HepG2 (cell line): ENCODE measurements around the gene PKMYT1. TPM values are rescaled to one million over a fixed set of nuclear protein-coding genes. Genes with fewer than 3 reads are reported as not detected.
A peak's percentile ranks its signal among the peaks of the same experiment; 100 is the strongest.

Experiments used
- ADNP ChIP-seq: sonication (generic); formaldehyde crosslinking; IDR thresholded peaks from 2 replicates; pipeline ENCODE4 v1.4.0; 2020; ENCODE audit warnings: missing genetic modification reagents
- HMGA1 ChIP-seq: sonication (generic); formaldehyde crosslinking; conservative IDR thresholded peaks from 2 replicates; pipeline ENCODE4 v1.4.0; 2020; ENCODE audit warnings: missing genetic modification reagents
- NKX3-1 ChIP-seq: sonication (generic); formaldehyde crosslinking; IDR thresholded peaks from 2 replicates; pipeline ENCODE4 v1.5.0; 2020; ENCODE audit warnings: missing genetic modification reagents
- NR2F6 ChIP-seq, 2 experiments: IDR thresholded peaks; 2 replicates each; pipeline ENCODE4 v1.6.1; 2016; ENCODE audit warnings: antibody characterized with exemption in 1 of 2, mild to moderate bottlenecking in 1 of 2
- SOX13 ChIP-seq, 3 experiments: fragments of 450-650 bp in 1 of 3; sonication (generic) in 1 of 3; formaldehyde crosslinking in 1 of 3; IDR thresholded peaks in 2 of 3; conservative IDR thresholded peaks in 1 of 3; 2 replicates each; pipeline versions ENCODE4 v1.5.0 to v1.6.1; 2016 to 2020; ENCODE audit warnings: antibody characterized with exemption in 1 of 3, mild to moderate bottlenecking in 1 of 3, missing compliant biosample characterization in 1 of 3, missing genetic modification reagents in 1 of 3, moderate library complexity in 1 of 3
- SRF ChIP-seq: IDR thresholded peaks from 2 replicates; pipeline ENCODE4 v1.6.1; 2011; ENCODE audit warnings: mild to moderate bottlenecking, low read depth, low read length, moderate library complexity
- ZBTB38 ChIP-seq: sonication (generic); formaldehyde crosslinking; IDR thresholded peaks from 2 replicates; pipeline ENCODE4 v1.5.1; 2020; ENCODE audit warnings: mild to moderate bottlenecking, missing genetic modification reagents
- ZFY ChIP-seq: sonication (generic); formaldehyde crosslinking; IDR thresholded peaks from 2 replicates; pipeline ENCODE4 v1.4.0; 2020; ENCODE audit warnings: missing genetic modification reagents
- ZMYM2 ChIP-seq: sonication (generic); formaldehyde crosslinking; IDR thresholded peaks from 2 replicates; pipeline ENCODE4 v1.8.0; 2022; ENCODE audit warnings: mild to moderate bottlenecking, missing genetic modification reagents
- ZNF326 ChIP-seq: sonication (generic); formaldehyde crosslinking; IDR thresholded peaks from 2 replicates; pipeline ENCODE4 v1.4.0; 2020; ENCODE audit warnings: missing genetic modification reagents, borderline replicate concordance
- ZNF674 ChIP-seq: sonication (generic); formaldehyde crosslinking; IDR thresholded peaks from 2 replicates; pipeline ENCODE4 v1.5.0; 2020; ENCODE audit warnings: low read depth, mild to moderate bottlenecking, missing genetic modification reagents
- ZNF766 ChIP-seq: sonication (generic); formaldehyde crosslinking; IDR thresholded peaks from 2 replicates; pipeline ENCODE4 v1.5.0; 2020; ENCODE audit warnings: missing genetic modification reagents, borderline replicate concordance
- ZSCAN20 ChIP-seq: sonication (generic); formaldehyde crosslinking; IDR thresholded peaks from 2 replicates; pipeline ENCODE4 v1.4.0; 2020; ENCODE audit warnings: missing genetic modification reagents, mild to moderate bottlenecking, borderline replicate concordance
- polyA plus RNA-seq, 8 experiments: library from polyadenylated mRNA; depleted of rRNA in 3 of 8; stranded (reverse) in 7 of 8; unstranded in 1 of 8; fragments of >200 nt; fragmentation: Illumina TruSeq in 4 of 8; extraction: Trizol in 4 of 8; gene quantifications; 2 replicates each; pipeline versions ENCODE4 v1.2.1 to v1.2.3, GENCODE V29; 2011 to 2016; ENCODE audit warnings: low read depth in 4 of 8, missing spikeins in 1 of 8, mixed read lengths in 1 of 8; ENCODE audit not compliant: insufficient read depth in 1 of 8
- total RNA-seq, 5 experiments: library from RNA; depleted of rRNA; stranded (reverse); fragments of >200 nt; fragmentation: Illumina TruSeq; extraction: Trizol; gene quantifications; 2 replicates each; pipeline ENCODE4 v1.2.3, GENCODE V29; 2016; ENCODE audit warnings: low read depth in 1 of 5
- TF ChIP-seq, protein P1 (sequence below): sonication (generic); formaldehyde crosslinking; IDR thresholded peaks from 2 replicates; pipeline ENCODE4 v1.5.1; 2020; ENCODE audit warnings: mild to moderate bottlenecking, missing genetic modification reagents
- TF ChIP-seq, protein P2 (sequence below): sonication (generic); formaldehyde crosslinking; IDR thresholded peaks from 2 replicates; pipeline ENCODE4 v1.4.0; 2020; ENCODE audit warnings: mild to moderate bottlenecking, missing genetic modification reagents
- TF ChIP-seq, protein P3 (sequence below): sonication (generic); formaldehyde crosslinking; IDR thresholded peaks from 2 replicates; pipeline ENCODE4 v1.4.0; 2020; ENCODE audit warnings: missing genetic modification reagents, borderline replicate concordance

PKMYT1 gene
- total and polyA plus RNA-seq, 2 of the 13 experiments (the other 11 are each of a cell fraction or from before 2014, with no cell fraction given) = 7.0 to 27.8 TPM

DNA sequence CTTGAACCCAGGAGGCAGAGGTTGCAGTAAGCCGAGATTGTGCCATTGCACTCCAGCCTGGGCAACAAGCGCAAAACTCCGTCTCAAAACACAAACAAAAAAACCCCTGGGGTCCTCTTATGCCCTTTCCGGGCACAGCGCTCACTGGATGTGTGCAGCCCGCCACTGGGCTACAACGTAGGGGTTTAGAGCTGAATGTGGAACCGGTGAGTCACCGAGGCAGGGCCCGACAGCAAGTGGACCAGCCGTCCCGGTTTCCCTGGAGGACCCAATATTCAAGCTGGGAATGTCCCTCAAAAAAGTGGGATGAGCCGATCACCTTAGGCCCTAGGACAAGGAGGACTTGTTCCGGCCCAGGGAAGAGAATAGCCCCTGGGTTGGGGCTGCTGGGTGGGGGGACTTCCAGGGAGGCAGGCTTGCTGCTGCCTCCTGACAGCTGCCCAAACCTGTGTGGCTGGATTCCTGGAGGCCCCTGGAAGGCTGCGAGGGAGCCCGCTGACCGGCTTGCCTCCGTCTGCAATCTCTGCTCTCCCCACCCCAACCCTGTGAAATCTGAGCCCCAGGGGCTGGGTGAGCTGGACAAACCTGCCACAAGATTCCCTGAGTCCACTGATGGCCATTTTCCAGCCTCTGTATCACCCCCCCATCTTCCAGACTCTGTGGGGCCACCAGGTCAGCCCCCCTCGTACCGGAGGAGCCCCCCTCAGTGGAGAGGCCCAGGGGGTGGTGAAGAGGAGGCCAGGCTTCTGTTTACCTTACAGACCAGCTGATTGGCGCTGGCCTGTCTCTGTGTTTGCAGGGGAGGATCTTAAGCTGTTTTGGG, 29.5 kb upstream of the PKMYT1 start (continued):
- TF ChIP-seq, protein P1, sequence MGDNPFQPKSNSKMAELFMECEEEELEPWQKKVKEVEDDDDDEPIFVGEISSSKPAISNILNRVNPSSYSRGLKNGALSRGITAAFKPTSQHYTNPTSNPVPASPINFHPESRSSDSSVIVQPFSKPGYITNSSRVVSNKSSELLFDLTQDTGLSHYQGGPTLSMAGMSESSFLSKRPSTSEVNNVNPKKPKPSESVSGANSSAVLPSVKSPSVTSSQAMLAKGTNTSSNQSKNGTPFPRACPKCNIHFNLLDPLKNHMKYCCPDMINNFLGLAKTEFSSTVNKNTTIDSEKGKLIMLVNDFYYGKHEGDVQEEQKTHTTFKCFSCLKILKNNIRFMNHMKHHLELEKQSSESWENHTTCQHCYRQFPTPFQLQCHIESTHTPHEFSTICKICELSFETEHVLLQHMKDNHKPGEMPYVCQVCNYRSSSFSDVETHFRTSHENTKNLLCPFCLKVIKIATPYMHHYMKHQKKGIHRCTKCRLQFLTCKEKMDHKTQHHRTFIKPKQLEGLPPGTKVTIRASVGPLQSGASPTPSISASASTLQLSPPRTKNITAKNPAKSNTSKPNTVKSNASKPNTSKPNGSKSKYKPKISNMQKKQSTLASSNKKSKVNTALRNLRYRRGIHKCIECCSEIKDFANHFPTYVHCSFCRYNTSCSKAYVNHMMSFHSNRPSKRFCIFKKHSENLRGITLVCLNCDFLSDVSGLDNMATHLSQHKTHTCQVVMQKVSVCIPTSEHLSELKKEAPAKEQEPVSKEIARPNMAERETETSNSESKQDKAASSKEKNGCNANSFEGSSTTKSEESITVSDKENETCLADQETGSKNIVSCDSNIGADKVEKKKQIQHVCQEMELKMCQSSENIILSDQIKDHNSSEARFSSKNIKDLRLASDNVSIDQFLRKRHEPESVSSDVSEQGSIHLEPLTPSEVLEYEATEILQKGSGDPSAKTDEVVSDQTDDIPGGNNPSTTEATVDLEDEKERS (CRISPR knock-in tag) = no peak
- TF ChIP-seq SRF (no peak), ZNF766 (CRISPR knock-in tag) (no peak), ZSCAN20 (CRISPR knock-in tag) (no peak), HMGA1 (CRISPR knock-in tag) (no peak), ZNF326 (CRISPR knock-in tag) (no peak), ZNF674 (CRISPR knock-in tag) (no peak), ZMYM2 (no peak), NKX3-1 (CRISPR knock-in tag) (no peak), ZBTB38 (CRISPR knock-in tag) (no peak), SOX13 (IDR thresholded peaks at IDR 0.05) (no peak), SOX13 (CRISPR knock-in tag; conservative IDR thresholded peaks at IDR 0.05 in 1 of 2, IDR thresholded peaks at IDR 0.05 in 1 of 2) (no peak), ADNP (no peak), NR2F6 (IDR thresholded peaks at IDR 0.05) (peak; percentile 52), NR2F6 (CRISPR knock-in tag; IDR thresholded peaks at IDR 0.05) (0 out of 2 replicates have a peak, but pooled peaks have one; percentile 12), ZFY (CRISPR knock-in tag) (no peak)
- TF ChIP-seq, protein P2, sequence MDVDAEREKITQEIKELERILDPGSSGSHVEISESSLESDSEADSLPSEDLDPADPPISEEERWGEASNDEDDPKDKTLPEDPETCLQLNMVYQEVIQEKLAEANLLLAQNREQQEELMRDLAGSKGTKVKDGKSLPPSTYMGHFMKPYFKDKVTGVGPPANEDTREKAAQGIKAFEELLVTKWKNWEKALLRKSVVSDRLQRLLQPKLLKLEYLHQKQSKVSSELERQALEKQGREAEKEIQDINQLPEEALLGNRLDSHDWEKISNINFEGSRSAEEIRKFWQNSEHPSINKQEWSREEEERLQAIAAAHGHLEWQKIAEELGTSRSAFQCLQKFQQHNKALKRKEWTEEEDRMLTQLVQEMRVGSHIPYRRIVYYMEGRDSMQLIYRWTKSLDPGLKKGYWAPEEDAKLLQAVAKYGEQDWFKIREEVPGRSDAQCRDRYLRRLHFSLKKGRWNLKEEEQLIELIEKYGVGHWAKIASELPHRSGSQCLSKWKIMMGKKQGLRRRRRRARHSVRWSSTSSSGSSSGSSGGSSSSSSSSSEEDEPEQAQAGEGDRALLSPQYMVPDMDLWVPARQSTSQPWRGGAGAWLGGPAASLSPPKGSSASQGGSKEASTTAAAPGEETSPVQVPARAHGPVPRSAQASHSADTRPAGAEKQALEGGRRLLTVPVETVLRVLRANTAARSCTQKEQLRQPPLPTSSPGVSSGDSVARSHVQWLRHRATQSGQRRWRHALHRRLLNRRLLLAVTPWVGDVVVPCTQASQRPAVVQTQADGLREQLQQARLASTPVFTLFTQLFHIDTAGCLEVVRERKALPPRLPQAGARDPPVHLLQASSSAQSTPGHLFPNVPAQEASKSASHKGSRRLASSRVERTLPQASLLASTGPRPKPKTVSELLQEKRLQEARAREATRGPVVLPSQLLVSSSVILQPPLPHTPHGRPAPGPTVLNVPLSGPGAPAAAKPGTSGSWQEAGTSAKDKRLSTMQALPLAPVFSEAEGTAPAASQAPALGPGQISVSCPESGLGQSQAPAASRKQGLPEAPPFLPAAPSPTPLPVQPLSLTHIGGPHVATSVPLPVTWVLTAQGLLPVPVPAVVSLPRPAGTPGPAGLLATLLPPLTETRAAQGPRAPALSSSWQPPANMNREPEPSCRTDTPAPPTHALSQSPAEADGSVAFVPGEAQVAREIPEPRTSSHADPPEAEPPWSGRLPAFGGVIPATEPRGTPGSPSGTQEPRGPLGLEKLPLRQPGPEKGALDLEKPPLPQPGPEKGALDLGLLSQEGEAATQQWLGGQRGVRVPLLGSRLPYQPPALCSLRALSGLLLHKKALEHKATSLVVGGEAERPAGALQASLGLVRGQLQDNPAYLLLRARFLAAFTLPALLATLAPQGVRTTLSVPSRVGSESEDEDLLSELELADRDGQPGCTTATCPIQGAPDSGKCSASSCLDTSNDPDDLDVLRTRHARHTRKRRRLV (CRISPR knock-in tag) = no peak
- TF ChIP-seq, protein P3, sequence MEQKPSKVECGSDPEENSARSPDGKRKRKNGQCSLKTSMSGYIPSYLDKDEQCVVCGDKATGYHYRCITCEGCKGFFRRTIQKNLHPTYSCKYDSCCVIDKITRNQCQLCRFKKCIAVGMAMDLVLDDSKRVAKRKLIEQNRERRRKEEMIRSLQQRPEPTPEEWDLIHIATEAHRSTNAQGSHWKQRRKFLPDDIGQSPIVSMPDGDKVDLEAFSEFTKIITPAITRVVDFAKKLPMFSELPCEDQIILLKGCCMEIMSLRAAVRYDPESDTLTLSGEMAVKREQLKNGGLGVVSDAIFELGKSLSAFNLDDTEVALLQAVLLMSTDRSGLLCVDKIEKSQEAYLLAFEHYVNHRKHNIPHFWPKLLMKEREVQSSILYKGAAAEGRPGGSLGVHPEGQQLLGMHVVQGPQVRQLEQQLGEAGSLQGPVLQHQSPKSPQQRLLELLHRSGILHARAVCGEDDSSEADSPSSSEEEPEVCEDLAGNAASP (CRISPR knock-in tag) = no peak
